C4-2B (cell line): ENCODE measurements around the gene GLB1L3.

Source experiments
- CTCF ChIP-seq: fragments of 450-650 bp; conservative IDR thresholded peaks from 2 replicates; pipeline ENCODE4 v1.5.1; 2017; ENCODE audit warnings: mild to moderate bottlenecking
- ZFX ChIP-seq: fragments of 450-650 bp; IDR thresholded peaks from 2 replicates; pipeline ENCODE4 v1.6.1; 2017

GRCh38 chr11:134332189-134332631 lies 56.0 kb downstream of the GLB1L3 start:
- TF ChIP-seq CTCF (peak; percentile 44), ZFX (peak; percentile 42)
